HuH-7.5 (cell line): Measurements from ENCODE around the gene LLCFC1.

Experiments
- DNase-seq: peaks from one replicate; pipeline ENCODE4 v3.0.0; 2011; ENCODE audit warnings: low spot score

Gene LLCFC1

DNA sequence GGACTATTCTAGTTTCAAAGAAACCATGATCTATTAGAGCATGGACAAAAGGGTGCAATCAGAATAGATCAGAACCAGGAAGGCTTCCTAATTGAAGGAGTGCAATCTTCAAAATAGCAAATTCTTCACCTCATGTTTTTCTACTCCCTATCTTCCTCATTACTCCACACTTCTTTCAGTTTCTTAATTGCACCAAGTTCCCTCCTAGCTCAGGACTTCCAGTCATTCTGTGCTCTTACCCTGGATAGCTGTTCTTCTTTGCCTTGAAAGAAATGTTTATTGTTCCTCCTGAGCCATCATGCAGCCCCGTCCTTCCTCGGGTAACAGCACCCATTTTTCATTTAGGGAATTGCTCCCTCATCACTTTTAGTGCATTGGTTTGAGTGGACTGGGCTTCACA, 28.8 kb upstream of the LLCFC1 start:
- no peak for DNase-seq

DNA sequence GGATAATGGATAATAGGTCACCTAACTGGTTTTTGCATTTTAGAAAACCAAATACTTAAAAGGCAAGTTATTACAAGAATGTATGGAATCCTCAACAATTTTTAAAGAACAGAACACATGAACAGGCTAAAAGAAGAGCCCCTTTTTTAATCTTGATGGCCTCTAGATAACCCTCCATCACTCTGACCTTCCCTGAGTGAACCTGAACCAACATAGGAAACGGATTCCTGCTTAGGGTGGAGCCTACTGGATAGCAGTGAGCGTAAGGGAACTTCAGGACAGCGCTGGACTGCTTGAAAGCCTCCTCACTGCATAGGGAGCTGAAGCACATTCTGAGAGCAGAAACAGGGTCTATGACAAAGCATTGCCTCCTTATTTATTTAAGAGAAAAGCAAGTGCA, 26.2 kb upstream of the LLCFC1 start:
- DNase-seq: no peak

DNA sequence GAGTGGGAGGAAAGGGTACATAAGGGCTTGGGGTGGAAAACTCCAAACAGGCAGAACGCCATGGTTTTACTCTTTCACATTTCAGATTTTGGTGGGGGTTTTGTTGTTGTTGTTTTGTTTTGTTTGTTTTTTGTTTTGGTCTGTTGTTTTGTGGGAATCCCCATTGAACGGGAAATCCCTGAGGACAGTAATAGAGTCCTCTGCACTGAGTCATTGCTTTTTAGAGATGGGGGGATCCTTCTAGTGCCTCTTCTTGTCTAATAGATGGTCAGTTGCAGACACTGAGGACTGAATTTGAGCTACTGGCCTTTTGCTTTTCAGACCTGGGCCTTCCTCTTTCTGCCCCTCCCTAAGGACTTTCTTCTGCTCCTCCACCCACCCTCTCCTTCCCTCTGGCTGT, 25.7 kb upstream of the LLCFC1 start:
- no peak for DNase-seq

DNA sequence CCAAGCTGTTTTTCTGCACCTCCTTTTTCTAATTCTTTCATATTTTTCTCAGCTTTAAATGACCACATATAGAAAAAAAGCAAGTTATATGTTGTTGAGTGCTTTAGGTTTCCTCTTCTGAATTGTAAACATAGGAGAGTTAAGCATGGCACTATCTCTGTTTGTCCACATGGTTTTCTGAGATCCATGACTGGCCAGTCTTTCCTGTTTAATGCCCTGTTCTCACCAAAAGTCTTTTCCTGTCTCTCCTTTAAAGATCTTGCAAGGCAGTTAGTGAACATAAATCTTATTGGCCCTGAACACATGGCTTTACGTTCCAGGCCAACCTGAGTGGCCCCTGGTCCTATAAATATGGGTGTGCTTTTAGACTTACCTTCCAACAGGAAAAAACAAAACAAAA, 25.2 kb upstream of the LLCFC1 start:
- no peak for DNase-seq

DNA sequence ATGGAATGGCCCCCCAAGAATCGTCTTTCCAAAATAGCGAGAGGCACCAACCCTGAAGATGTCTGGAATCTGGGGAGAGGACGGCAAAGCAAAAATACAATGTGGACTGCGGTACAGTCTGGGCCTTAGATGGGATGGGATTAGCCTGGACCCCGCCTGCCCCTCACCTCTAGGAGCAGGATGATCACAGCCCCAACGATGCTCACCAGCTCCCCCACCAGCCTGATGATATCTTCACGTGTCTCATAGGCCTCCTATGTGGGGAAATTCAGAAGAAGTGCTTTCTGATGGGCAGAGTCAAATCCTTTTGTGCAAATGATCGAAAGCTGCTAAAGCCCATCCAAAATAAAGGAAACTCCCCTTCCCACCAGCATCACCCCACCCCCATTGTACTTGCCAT, 24.0 kb upstream of the LLCFC1 start:
- DNase-seq: no peak

DNA sequence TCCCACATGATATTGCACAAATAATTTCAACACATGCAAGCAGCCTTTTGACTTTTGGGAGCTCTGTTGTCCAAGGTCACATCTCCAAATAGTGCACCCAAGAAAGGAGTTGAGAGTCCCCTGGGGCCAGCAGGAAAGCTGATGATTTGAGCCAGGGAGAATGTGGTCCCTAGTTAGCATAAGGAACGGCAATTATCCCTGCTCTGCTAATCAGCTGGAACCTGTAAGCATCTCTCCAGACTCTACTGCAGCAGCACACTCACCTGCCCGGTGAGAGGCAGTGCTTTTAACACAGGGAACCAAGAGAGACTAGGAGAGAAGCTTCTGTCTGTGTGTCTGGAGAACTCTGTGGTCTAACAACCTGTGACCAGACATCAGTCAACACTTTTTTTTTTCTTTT, 22.8 kb upstream of the LLCFC1 start:
- no peak for DNase-seq

DNA sequence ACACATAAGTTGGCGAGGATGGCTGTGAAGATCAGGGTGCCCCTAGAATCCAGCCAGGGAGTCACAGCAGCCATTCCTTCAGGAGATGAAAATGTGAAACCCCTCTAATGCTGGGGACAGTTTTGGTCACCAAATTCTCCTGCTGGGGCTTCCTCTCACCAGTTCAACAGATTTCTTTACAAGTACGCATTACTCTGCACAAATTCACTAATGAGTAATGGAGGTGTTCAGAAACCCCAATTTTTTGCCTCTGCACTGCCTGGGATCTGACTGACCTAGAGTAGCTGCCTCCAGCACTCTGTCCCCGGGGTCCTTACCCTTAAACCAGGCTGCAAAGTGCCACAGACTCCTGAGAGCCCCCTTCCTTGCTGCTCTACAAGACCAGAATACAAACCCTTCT, 21.8 kb upstream of the LLCFC1 start:
- no peak for DNase-seq

DNA sequence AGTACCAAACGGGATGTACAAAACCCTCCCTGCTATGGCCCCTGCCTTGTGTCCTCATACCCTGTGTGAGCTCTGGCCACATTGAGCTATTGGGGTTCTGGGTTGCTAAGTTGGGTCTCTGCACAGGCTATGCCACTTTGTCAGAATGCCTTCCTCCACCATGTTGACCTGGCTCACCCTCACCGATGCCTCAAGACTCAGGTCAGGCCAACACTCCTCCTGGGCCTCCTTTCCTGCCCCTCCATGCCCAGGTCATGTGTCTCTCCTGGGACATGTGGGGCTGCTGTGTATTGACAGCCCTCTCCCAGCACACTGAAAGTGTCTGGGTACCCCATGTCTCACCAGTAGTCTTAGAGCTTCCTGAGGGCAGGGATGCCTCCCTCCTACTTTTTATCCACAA, 20.4 kb upstream of the LLCFC1 start:
- DNase-seq: no peak

DNA sequence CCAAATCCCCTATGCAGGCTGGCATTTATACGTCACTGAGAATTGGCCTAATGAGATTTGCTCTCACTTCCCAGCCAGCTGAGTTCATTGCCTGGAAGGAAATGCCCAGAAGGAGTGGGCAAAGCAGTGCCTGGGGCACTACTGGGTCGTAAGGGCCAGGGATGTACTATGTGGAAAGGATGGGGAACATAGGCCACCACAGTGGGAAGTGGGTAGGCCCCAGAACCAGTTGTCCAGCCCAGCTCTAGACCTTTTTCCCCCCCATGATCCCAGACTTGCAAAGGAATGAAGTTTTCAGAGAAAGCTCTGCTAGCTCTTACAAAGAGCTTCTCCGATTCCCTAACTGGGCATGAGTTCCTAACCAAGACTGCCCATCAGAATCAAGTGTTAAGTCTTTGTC, 19.6 kb upstream of the LLCFC1 start:
- no peak for DNase-seq

DNA sequence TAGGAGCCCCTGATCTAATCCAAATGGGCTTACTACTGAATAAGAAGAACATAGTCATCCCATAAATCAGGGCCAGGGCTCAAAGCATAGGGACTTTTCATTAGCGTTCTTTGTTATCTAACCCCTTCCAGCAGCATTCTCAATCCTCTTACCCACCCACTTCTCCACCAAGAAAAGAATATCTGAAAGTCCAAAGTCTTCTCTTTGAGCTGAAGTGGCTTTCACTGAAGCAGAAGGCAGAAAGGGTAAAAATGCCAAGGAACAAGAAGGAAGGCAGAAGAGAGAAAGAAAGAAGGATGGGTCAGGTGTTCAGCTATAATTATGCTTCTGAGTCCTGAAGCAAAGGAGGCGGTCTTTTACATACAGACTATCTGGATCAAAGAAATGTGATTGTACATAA, 15.9 kb upstream of the LLCFC1 start:
- DNase-seq: no peak

DNA sequence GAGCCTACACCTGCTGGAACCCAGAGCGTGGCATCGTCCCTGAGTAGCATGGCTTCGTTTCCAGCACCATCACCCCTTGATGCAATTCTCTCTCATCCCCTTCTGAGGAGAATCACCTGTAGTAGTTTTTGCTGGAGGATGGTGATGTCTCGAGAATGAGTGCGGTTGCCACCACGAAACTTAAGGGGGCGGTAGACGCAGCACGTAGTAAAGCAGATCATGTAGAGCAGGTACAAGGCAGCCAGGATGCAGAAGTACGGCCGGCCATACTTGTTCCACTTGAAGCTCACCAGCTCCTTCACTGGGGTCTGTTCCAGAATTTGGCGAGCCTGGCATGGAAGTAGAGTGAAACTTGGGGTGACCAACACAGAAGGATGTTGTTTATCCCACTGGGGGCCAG, 13.9 kb upstream of the LLCFC1 start:
- no peak for DNase-seq

DNA sequence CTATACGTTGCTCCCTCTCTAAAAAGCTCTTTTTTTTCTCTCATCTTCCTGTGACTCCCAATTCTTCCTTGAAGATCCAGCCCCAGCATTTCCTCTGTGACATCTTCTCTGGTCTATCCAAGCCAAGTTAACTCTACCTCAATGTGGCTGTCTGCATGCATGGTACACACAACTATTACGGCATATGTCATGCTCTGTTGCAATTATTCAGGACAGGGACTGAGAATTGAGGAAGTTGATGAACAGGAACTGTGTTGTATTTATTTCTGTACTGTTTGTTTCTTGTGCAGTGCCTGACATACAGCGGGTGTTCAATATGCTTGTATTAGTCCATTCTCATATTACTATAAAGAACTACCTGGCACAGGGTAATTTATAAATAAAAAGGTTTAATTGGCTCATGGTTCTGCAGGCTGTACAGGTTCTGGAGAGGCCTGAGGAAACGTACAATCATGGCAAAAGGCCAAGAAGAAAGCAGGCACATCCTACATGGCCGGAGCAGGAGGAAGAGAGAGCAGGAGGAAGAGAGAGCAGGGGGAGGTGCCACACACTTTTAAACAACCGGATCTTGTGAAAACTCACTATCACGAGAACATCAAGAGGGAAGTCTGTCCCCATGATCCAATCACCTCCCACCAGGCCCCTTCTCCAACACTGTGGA, 12.1 kb upstream of the LLCFC1 start:
- no peak for DNase-seq

DNA sequence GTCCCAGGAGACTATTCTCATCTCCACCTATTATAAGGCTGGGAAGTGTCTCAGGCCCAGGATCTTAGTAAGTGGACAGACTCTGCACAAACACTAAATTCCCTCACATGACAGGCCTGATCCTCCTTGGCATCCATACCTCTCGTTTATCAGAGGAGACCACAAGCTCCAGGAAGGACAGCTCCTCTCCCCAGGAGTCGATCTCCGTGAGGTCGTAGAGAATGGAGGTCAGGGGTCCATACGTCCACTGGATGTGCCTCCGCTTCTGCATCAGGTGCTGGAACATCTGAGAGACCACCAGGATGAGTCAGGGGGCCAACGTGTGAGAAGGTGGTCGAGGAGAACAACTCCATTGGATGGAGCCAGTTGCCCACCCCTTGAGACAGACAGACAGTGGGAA, 11.3 kb upstream of the LLCFC1 start:
- no peak for DNase-seq

DNA sequence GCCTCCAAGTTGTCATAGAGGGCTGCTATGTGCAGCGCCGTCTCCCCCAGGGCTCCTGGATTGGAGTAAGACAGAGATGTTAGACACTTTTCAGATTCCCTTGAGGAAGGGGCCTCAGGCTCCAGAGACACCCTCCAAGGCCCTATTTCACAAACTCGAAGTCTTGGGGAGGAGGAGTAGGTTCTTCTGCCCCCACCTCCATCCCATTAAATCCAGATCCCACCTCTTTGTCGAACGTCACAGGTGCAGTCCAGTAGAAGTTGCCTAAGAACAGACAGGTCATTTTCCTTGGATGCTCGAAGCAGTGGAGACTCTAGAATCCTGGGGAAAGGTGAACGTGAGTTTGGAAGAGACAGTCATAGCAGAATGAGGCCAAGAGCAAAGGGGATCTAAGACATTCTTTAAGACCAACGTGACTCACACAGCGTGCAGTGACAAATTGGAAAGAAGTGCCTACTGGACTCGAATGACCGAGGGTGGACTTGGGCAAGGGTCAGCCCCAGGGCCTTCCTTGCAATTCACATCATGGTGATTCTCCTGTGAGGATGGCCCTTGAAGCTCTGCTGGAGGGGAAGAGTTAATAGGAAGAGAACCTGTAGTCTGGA, 9.1 kb upstream of the LLCFC1 start:
- no peak for DNase-seq

DNA sequence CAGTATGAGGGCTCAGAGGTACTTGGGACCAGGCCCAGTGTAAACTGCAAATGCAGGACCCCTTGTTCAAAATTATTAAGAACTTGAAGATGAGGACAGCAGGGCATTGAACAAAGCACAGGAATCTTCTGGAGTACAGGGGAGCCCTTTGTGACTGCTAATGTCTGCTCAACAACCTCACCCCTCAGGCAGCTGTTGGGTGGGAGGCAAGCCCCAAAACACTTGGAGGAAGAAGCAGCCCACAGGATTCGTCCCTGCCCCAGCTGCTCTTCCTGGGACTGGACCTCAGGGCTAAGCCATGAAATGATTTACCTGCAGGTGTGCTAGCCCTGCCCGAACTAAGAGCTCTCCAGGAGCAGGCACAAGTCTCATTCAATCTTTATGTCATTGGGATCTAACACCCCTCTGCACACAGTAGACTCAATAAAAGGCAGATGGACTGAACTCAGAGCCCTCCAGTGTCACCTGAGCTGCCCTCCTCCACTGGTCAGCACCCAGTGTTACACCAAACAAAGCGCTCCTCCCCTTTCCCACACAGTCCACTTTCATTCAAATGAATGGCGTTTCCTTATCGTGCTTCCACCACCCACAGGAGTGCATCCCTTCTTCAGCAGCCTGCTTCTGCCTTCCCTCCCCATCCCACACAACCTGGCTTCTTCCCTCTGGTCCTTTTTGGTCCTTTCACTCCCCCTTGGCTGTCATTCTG, 6.7 kb upstream of the LLCFC1 start:
- no peak for DNase-seq

DNA sequence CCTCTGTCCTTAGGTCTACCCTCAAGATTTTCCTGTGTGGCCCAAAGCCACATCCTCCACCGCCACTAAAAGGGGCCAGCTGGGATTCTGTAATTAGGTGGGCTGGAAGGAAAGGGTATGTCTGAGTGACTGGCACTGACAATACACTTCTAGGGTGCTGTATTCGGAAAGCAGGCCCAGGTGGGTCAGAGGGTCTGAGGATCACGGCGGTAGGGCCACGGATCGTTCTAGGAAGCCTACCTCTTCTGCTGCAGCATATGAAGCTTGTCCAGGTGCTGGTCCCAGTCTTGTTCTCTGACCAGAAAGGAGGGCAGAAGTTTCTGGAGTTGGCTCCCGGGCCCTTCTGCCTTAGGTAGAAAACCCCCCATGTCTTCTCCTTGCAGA, 6.2 kb upstream of the LLCFC1 start:
- DNase-seq: no peak

DNA sequence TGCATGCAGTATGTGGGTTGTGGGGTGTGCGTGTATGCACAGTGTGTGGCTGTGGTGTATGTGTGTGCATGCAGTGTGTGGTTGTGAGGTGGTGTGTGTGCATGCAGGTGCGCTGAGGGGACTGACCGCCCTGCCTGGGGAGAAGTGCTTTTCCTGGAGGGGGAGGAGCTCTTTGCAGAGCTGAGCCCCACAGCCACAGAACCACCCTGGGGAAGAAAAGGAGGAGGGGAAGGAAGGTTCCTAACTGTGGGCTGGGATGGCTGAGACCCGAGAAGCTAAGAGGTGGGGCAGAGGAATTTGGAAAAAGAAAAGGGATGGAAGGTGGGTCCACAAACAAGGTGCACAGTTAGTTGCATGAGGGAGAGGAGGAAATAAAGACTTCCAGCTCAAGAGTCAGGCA, 5.7 kb upstream of the LLCFC1 start, which contains the start of gene TRPV5:
TSS of gene TRPV5 (minus strand) at position 123 of the 400 bp plus-strand sequence. CDS start 287 bp downstream, outside the sequence.
- no peak for DNase-seq

DNA sequence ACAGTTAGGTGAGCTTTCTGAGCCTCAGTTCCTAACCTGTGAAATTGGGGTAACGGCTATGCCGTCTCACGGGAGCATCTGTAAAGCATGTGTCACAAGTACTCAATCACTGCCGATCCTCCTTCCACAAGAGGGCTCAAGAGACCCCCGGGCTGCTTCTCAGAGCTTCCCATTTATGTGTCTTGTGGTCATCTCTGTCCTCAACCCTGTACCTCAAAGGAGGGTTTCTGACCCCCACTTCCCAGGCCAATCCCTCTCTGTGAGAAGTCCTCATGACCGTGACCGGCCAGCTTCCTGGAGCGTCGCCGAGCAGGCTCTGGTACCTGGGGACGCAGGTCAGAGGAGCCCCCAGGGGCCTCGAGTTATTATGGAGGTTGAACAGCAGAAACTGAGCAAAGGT, 5.2 kb upstream of the LLCFC1 start:
- DNase-seq: no peak

DNA sequence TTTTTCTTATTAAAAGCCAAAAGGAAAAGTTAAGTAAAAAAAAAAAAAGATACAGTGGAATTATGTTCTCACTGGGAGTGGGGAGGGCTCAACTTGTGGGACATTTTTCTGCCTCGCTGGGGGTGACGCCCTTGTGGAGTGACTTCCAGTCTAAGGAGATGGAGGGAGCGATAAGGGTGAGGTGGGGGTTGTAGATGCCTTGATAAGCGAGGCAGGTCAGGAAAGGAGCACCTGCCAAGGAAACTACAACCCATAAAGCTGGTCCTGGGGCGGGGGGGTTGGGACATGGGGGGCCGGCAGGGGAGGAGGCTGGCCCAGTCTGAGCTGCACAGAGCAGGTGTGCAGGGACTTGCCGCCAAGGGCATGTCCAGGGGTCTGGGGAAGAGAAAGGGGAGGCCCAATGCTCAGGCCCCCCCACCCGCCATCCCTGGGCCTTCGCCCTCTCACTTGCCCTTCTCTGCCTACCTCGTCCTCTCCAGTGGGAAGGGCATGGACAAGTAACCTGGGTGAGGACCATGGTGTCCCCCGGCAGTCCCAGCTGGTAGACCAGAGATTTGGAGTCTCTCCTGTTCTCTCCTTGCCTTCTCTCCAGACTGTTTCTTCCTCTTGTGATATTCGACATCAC, 3.2 kb upstream of the LLCFC1 start:
- no peak for DNase-seq

DNA sequence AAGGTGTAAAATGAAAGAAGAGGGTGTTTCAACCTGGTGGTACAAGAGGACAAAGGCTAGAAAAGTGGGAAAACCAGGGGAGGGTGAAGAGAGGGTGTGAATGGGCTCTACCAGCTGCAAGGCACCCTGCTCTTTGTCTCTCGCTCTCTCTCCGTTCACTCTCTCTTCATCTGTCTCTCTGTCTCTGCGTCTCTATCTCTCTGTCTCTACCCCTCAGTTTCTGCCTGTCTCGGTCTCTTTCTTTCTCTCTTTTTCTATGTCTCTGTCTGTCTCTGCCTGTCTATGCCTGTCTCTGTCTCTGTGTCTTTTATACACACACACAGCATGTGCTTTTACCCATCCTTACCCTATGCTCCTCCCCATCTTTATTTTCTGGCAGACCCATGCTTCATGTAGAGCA, 673 bp upstream of the LLCFC1 start:
- no peak for DNase-seq

DNA sequence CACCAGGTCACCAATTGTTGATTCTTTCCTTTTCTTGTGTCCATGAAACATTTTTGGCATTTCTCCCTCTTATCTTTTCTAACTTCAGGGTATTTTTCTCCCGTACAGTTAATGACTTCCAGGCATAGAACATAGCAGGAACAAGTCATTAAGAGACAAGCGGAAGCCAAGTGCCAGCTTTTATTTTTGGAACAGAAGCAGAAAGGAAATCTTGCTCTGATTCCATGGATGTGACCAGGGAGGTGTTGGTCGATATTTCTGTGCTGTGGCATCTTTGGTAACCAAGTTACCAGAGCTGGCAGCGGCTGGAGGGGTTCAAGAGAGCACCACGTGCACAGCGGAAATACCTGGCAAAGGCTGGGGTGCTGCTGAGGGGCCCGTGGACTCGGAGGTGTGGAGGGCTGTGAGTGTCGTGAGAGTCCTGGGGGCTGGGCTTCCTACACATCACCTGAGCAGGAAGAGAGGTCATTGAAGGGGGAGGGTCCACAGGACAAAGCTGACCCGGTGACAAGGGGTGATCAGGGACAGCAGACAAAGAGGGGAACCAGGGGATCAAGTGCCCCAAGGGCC, 1.8 kb downstream of the LLCFC1 start:
- DNase-seq: no peak

DNA sequence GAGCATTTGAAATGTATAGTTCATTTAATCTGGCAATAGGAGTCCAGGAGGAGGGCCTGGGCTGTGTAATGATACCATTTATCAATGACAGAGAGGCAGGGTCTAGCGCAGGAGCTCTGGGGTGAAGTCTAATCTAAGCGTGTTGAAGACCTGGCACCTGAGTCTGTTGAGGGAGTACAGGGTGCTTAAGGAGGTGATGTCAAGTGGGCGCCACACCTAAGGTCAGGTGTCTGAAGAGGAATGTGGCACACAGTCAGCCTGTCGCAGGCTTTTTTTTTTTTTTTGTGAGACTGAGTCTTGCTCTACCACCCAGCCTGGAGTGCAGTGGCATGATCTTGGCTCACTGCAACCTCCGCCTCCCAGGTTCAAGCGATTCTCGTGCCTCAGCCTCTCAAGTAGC, 2.3 kb downstream of the LLCFC1 start:
- no peak for DNase-seq

DNA sequence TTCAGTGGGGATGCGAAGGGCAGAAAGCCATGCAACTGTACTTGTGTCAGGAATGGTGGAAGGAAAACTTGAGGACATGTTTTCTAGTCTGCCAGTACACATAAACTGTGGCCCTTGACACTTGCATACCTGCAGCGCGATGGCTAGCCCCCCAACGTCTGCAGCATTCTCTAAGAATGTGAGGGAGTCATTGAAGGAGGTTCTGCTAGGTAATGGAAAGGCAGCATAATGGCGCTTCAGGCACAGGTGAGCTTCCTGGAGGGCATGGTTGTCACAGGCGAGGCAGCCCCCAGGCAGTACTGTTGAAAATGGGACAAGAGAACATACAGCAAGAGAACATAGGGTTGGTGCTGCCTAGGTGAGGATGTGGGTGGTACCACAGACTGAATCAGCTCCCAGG, 3.5 kb downstream of the LLCFC1 start:
- DNase-seq: no peak
